HepG2 (cell line): ENCODE results near the gene IFT172. TPM values are rescaled to one million over a fixed set of nuclear protein-coding genes. Genes with fewer than 3 reads are reported as not detected.

Source experiments
- ATAD3A ChIP-seq: sonication (generic); formaldehyde crosslinking; IDR thresholded peaks from 2 replicates; pipeline ENCODE4 v1.4.0; 2020; ENCODE audit warnings: missing genetic modification reagents
- FOXM1 ChIP-seq: sonication (generic); formaldehyde crosslinking; IDR thresholded peaks from 2 replicates; pipeline ENCODE4 v1.5.0; 2020; ENCODE audit warnings: missing genetic modification reagents
- HDAC2 ChIP-seq: sonication (generic); formaldehyde crosslinking; IDR thresholded peaks from 2 replicates; pipeline ENCODE4 v1.4.0; 2020; ENCODE audit warnings: missing genetic modification reagents
- HHEX ChIP-seq: IDR thresholded peaks from 2 replicates; pipeline ENCODE4 v1.6.1; 2016; ENCODE audit warnings: control low read depth
- HINFP ChIP-seq: sonication (generic); formaldehyde crosslinking; IDR thresholded peaks from 2 replicates; pipeline ENCODE4 v1.4.0; 2020; ENCODE audit warnings: low read depth, mild to moderate bottlenecking, missing genetic modification reagents
- HOXA7 ChIP-seq: sonication (generic); formaldehyde crosslinking; IDR thresholded peaks from 2 replicates; pipeline ENCODE4 v1.8.1; 2022; ENCODE audit warnings: mild to moderate bottlenecking, missing genetic modification reagents, moderate library complexity
- KDM6A ChIP-seq: IDR thresholded peaks from 2 replicates; pipeline ENCODE4 v1.6.1; 2016; ENCODE audit warnings: low read depth
- MAZ ChIP-seq, 2 experiments: sonication (generic) in 1 of 2; formaldehyde crosslinking in 1 of 2; IDR thresholded peaks; 2 replicates each; pipeline versions ENCODE4 v1.5.0 to v1.6.1; 2012 to 2020; ENCODE audit warnings: low read depth in 2 of 2, mild to moderate bottlenecking in 2 of 2, borderline replicate concordance in 1 of 2, improper control_type of control experiment in 1 of 2, low read length in 1 of 2, missing genetic modification reagents in 1 of 2, moderate library complexity in 1 of 2
- MED8 ChIP-seq: sonication (generic); formaldehyde crosslinking; IDR thresholded peaks from 2 replicates; pipeline ENCODE4 v1.8.1; 2023; ENCODE audit warnings: mild to moderate bottlenecking, missing genetic modification reagents; ENCODE audit not compliant: insufficient replicate concordance
- MYC ChIP-seq: sonication (generic); formaldehyde crosslinking; IDR thresholded peaks from 2 replicates; pipeline ENCODE4 v1.9.0; 2021; ENCODE audit warnings: missing genetic modification reagents, borderline replicate concordance
- NFATC3 ChIP-seq: sonication (generic); formaldehyde crosslinking; IDR thresholded peaks from 2 replicates; pipeline ENCODE4 v1.5.1; 2020; ENCODE audit warnings: mild to moderate bottlenecking, missing genetic modification reagents
- PCBP2 ChIP-seq: fragments of 200-400 bp; formaldehyde crosslinking; optimal IDR thresholded peaks from 2 replicates; pipeline ENCODE3; 2018; ENCODE audit warnings: low read length, low read depth; ENCODE audit not compliant: poor library complexity, severe bottlenecking
- RORA ChIP-seq: sonication (generic); formaldehyde crosslinking; IDR thresholded peaks from 2 replicates; pipeline ENCODE4 v1.5.0; 2020; ENCODE audit warnings: mild to moderate bottlenecking, missing genetic modification reagents, moderate library complexity
- SETDB1 ChIP-seq: sonication (generic); formaldehyde crosslinking; IDR thresholded peaks from 2 replicates; pipeline ENCODE4 v1.5.1; 2020; ENCODE audit warnings: missing genetic modification reagents, mild to moderate bottlenecking, borderline replicate concordance
- SP4 ChIP-seq: sonication (generic); formaldehyde crosslinking; IDR thresholded peaks from 2 replicates; pipeline ENCODE4 v1.8.1; 2023; ENCODE audit warnings: mild to moderate bottlenecking, missing genetic modification reagents
- STAG1 ChIP-seq: sonication (generic); formaldehyde crosslinking; IDR thresholded peaks from 2 replicates; pipeline ENCODE4 v1.4.0; 2020; ENCODE audit warnings: missing genetic modification reagents
- TBL1XR1 ChIP-seq: fragments of 150-350 bp; IDR thresholded peaks from 2 replicates; pipeline ENCODE4 v1.6.1; 2014; ENCODE audit warnings: borderline replicate concordance, low read length; ENCODE audit not compliant: partially characterized antibody
- ZBTB42 ChIP-seq: sonication (generic); formaldehyde crosslinking; IDR thresholded peaks from 2 replicates; pipeline ENCODE4 v1.5.0; 2020; ENCODE audit warnings: mild to moderate bottlenecking, missing genetic modification reagents
- ZNF17 ChIP-seq: sonication (generic); formaldehyde crosslinking; IDR thresholded peaks from 2 replicates; pipeline ENCODE4 v1.5.0; 2020; ENCODE audit warnings: mild to moderate bottlenecking, missing genetic modification reagents
- ZNF33A ChIP-seq: sonication (generic); formaldehyde crosslinking; IDR thresholded peaks from 2 replicates; pipeline ENCODE4 v1.5.1; 2020; ENCODE audit warnings: missing genetic modification reagents, mild to moderate bottlenecking, moderate library complexity, borderline replicate concordance
- ZNF343 ChIP-seq: sonication (generic); formaldehyde crosslinking; IDR thresholded peaks from 2 replicates; pipeline ENCODE4 v1.4.0; 2020; ENCODE audit warnings: mild to moderate bottlenecking, missing genetic modification reagents
- ZNF350 ChIP-seq: sonication (generic); formaldehyde crosslinking; IDR thresholded peaks from 2 replicates; pipeline ENCODE4 v1.4.0; 2020; ENCODE audit warnings: mild to moderate bottlenecking, low read depth, missing genetic modification reagents, borderline replicate concordance
- ZNF766 ChIP-seq: sonication (generic); formaldehyde crosslinking; IDR thresholded peaks from 2 replicates; pipeline ENCODE4 v1.5.0; 2020; ENCODE audit warnings: missing genetic modification reagents, borderline replicate concordance
- ZNF839 ChIP-seq: sonication (generic); formaldehyde crosslinking; IDR thresholded peaks from 2 replicates; pipeline ENCODE4 v1.4.0; 2020; ENCODE audit warnings: missing genetic modification reagents, mild to moderate bottlenecking, borderline replicate concordance
- ZSCAN25 ChIP-seq: sonication (generic); formaldehyde crosslinking; IDR thresholded peaks from 2 replicates; pipeline ENCODE4 v1.8.0; 2022; ENCODE audit warnings: mild to moderate bottlenecking, missing genetic modification reagents
- polyA plus RNA-seq, 8 experiments: library from polyadenylated mRNA; depleted of rRNA in 3 of 8; stranded (reverse) in 7 of 8; unstranded in 1 of 8; fragments of >200 nt; fragmentation: Illumina TruSeq in 4 of 8; extraction: Trizol in 4 of 8; gene quantifications; 2 replicates each; pipeline versions ENCODE4 v1.2.1 to v1.2.3, GENCODE V29; 2011 to 2016; ENCODE audit warnings: low read depth in 4 of 8, missing spikeins in 1 of 8, mixed read lengths in 1 of 8; ENCODE audit not compliant: insufficient read depth in 1 of 8
- total RNA-seq, 5 experiments: library from RNA; depleted of rRNA; stranded (reverse); fragments of >200 nt; fragmentation: Illumina TruSeq; extraction: Trizol; gene quantifications; 2 replicates each; pipeline ENCODE4 v1.2.3, GENCODE V29; 2016; ENCODE audit warnings: low read depth in 1 of 5

Gene IFT172
- total and polyA plus RNA-seq, 2 of the 13 experiments (the other 11 are each of a cell fraction or from before 2014, with no cell fraction given), result 21.6 to 35.7 TPM

- TF ChIP-seq ZBTB42 (CRISPR knock-in tag), result no peak
- TF ChIP-seq ZNF33A (CRISPR knock-in tag), result no peak
- no peak for TF ChIP-seq HINFP (CRISPR knock-in tag)
- no peak for TF ChIP-seq SP4
- no peak for TF ChIP-seq PCBP2
- TF ChIP-seq FOXM1, result 0 out of 2 replicates have a peak, but pooled peaks have one; percentile 9
- TF ChIP-seq ZNF766 (CRISPR knock-in tag), result no peak
- TF ChIP-seq HHEX, result no peak
- TF ChIP-seq ZNF343 (CRISPR knock-in tag), result no peak
- TF ChIP-seq MED8, result no peak
- TF ChIP-seq SETDB1 (CRISPR knock-in tag), result no peak
- TF ChIP-seq HDAC2, result no peak; the same call in 1 of the 2 replicates
- no peak for TF ChIP-seq ZNF350 (CRISPR knock-in tag)
- no peak for TF ChIP-seq TBL1XR1
- no peak for TF ChIP-seq STAG1 (CRISPR knock-in tag)
- TF ChIP-seq NFATC3 (CRISPR knock-in tag), result no peak
- TF ChIP-seq ZSCAN25 (CRISPR knock-in tag), result no peak
- TF ChIP-seq MAZ (IDR thresholded peaks at IDR 0.05; ENCODE audit: borderline replicate concordance, low read depth, low read length), result no peak
- TF ChIP-seq MAZ (CRISPR knock-in tag; IDR thresholded peaks at IDR 0.05; ENCODE audit: low read depth), result no peak
- peak; percentile 36; the same call in 1 of the 2 replicates for TF ChIP-seq ZNF839
- TF ChIP-seq MYC, result no peak
- no peak for TF ChIP-seq KDM6A (CRISPR knock-in tag)
- no peak for TF ChIP-seq RORA (CRISPR knock-in tag)
- TF ChIP-seq ATAD3A (CRISPR knock-in tag), result no peak
- no peak for TF ChIP-seq HOXA7 (CRISPR knock-in tag)
- TF ChIP-seq ZNF17, result 0 out of 2 replicates have a peak, but pooled peaks have one; percentile 84
Measured at GRCh38 chr2:27408601-27409320, 80.8 kb downstream of the IFT172 start (continued).
